ENCODE data around the gene VAMP5.
"Not testable (repeated sequence)": the region's sequence is repeated elsewhere in the genome, so short reads cannot be mapped to it uniquely, and the experiment has no call there.

The VAMP5 gene

DNA sequence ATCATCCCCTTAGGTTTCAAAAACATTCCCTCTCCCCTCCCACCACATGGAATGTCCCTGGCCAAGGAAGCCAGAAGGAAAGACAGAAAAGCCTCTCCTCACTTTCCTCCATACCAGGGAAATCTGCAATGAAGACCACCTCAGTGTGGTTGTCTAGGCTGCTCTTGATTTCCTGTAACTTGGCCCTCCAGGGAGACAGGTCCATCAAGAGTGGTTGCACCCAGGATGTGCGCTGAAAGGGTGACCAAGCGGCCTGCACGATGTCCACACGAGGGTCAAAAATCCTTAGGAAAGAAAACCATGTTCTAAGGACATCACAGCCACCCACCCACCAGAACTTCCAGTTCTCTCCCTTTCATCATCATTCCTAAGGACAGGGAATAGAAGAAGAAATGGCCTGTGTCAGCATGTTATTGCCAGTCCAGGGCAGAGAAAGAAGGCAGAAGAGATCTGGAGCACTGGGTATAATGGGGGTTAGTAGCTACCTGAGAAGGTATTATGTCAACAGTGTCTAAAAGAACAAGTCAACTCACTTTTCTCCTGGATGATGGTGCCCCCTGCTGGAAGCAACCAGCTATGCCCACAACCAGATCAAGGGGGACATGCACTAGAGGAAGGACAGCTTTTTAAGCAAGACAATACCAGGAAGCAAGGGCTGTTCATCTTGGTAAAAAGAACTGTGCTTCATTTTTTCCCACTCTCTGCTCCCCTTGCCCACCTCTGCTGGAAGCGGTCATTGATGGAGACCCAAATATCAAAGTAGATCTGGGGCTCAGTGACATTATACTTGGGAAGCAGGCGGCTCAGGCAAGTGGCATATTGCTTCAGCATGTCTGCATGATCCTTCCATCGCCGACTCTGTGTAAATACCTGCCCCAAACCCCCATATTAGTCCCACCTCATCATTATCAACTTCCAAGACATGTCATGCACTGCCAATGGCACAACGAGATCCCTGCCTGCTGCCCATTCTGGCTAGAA lies 32.2 kb upstream of the VAMP5 start:
- DNase-seq, result peak; percentile 41

DNA sequence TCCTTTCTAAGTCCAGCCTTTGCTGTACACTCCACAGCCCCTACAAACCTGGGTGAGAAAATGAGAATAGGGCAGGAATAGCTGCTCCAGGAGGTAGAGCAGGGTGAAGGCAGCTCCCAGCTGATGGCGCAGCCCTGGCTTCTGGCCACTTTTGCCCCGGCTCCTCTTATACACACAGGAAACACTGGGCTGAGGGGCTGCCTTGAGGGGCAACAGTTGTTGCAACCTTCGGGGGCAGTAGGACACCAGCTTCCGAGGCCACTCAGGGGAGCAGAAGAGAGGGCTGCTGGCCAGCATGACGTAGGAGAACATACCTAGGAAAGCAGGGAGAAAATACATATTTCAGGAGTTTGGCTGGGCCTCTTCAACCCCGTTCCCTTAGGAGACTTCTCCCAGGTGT lies 31.0 kb upstream of the VAMP5 start:
- DNase-seq, result no peak

DNA sequence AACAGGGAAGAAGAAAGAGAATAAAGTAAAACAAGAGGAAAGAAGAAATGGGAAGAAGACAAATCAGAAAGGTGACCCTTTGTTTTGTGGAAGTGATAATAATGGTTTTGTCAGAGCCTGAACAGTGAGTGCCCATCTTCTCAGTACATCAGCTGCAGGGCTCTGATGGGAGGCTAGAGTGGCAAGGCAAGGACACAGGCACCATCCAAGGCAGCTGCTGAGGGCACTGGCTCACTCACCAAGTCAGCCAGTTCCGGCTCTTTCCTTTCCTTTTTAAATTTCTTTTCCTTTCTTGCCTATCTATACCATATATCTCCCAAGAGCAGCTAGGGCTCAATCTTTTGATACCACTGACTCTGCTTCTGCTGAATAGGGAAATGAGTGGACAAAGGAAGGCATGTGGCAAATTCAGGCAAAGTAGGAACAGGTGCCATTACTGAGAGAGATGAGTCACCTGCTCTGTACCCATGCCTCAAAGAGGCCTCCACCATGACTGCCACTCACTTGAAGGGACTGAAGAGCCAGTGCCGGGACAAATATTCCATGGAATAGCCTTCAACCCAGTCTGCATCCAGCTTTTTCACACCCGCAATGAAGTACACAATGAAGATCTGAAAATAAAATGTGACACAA lies 29.1 kb upstream of the VAMP5 start:
- no peak for DNase-seq

DNA sequence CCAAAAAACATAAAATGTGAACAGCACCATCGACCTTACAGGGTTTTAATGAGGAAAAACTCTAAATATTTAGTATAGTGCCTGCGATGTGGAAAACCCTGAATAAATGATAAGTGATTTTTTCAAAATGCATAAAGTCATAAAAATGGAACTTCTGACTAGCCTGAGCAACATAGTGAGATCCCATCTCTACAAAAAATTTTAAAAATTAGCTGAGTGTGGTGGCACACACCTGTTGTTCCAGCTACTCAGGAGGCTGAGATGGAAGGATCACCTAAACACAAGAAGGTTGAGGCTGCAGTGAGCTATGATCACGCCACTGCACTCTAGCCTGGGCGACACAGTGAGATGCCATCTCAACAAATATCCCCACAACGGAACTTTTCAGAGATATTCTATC lies 27.1 kb upstream of the VAMP5 start:
- DNase-seq, result no peak

DNA sequence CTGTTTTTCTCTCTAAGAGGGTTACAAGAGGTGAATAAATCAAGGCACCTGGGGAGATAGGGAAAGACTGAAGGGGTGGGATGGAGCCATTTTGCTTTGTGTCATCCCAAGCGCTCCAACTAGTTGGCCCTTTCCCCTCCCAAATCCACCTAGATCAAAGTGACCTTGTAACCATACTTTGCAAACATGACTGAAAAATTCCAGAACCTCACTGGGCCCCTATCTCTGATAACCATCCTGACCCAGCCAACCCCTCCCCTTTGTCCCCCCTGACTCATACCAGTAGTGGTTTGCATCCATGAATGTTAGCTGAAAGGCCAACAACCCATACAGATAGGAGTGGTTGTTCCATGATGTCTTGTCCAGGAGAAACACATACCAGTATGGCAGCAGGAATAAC lies 26.1 kb upstream of the VAMP5 start:
- no peak for DNase-seq

DNA sequence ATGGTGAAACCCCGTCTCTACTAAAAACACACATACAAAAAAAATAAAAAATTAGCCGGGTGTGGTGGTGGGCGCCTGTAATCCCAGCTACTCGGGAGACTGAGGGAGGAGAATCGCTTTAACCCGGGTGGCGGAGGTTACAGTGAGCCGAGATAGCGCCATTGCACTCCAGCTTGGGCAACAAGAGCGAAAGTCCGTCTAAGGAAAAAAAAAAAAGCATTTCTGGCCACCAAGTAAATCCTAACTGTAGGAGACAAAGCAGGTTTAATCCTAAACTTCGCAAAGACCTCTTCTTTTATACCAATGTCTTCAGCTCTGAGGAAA lies 23.9 kb upstream of the VAMP5 start:
- not testable (repeated sequence) for DNase-seq

DNA sequence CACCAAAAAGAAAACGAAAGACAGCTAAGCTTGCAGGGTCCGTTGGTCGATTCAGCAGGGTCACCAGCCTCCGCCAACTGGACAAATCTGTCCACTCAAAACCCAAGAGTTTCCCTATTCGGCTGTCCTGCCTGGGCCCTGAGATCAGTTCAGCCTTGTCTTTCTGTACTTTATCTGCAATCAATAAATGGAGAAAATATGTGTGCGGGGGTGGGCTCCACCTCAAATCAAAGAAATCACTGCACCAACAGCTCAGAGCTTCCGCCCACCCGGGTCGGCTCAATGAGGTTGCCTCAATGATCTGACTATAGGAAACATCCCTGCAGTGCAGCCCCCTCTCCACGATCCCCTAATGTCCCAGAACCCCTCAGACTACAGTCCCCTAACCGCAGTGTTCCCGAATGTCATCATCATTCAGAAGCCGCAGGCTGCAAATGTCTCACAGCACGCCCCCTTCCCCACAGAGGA lies 23.4 kb upstream of the VAMP5 start:
- no peak for DNase-seq

DNA sequence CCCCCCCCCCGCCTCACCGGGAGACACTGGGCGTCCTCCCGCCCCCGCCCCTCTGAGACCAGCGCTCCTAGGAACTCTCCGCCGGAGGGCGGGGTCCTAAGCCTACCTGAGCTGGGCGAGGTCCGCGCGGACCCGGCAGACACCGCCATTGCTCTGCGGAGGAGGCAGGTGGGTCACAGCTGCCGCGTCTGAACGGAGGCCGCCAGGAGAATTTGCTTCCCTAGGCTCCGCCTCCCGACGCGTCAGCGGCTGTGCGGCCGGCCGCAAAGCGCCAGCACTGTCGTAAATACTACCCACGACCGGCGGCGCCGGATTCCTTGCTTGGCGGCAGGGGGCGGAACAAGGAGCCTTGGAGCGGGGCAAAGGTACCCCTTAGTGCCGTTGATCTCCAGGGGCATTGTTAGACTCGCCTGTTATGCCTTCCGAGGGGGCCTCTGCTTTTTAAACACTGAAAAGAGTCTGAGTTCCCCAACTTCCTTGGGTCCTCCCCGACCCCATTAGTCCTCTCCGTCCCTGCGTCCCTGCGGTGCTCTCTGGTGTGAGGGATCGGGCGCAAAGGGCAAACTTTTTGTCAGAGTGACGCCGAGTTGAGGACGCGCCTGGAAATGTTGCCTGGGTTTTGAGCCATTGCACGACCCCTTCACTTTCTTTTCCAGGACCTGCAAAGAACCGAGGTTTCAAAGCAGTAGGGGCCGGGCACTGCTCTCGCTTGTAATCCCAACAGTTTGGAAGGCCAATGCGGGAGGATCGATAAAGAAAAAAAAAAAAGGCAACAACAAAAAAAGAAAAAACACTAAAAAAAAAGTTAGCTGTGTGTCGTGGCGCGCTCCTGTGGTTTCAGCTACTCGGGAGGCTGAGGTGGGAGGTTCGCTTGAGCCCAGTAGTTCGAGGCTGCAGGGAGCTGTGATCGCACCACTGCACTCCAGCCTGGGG lies 22.7 kb upstream of the VAMP5 start, which contains the start of gene GGCX:
Gene GGCX (minus strand): TSS at position 214 of the 933 bp plus-strand sequence. CDS start 65 bp downstream, at position 149.
- DNase-seq, result peak; percentile 79

DNA sequence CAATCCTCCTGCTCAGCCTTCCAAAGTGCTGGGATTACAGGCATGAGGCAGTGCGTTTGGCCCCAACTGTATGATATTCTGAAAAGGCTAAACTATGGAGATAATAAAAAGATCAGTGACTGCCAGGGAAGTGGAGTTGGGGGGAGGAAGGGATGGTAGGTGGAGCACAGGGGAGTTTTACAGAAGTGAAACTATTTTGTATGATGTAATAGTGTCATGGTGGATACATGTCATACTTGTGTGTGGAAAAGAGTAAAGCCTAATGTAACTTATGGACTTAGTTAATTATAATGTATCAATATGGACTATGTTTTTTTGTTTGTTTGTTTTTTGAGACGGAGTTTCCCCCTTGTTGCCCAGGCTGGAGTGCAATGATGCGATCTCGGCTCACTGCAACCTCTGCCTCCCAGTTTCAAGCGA lies 20.1 kb upstream of the VAMP5 start:
- no peak for DNase-seq

DNA sequence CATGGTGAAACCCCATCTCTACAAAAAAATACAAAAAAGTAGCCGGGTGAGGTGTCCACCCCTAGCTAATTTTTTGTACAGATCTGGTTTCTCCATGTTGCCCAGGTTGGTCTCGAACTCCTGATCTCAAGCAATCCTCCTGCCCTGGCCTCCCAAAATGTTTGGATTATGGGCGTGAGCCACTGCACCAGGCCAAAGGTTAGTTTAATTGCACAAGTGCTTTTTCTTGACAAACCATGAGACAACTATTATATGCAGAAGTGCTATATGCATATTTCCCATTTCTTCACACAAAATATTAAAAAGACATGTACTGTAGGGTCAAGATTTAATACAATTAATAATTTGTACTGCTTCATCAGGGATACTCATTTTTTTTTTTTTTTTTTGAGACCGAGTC lies 18.0 kb upstream of the VAMP5 start:
- no peak for DNase-seq

DNA sequence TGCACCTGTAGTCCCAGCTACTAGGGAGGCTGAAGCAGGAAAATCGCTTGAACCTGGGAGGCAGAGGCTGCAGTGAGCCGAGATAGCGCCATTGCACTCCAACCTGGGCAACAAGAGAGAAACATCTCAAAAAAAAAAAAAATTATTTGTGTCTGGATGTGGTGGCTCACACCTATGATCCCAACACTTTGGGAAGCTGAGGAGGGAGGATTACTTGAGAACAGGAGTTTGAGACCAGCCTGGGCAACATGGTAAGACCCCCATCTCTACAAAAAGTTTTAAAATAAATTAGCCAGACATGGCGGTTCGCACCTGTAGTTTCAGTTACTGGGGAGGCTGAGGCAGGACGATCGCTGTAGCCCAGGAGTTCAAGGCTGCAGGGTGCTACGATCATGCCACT lies 8.5 kb upstream of the VAMP5 start:
- DNase-seq, result no peak

DNA sequence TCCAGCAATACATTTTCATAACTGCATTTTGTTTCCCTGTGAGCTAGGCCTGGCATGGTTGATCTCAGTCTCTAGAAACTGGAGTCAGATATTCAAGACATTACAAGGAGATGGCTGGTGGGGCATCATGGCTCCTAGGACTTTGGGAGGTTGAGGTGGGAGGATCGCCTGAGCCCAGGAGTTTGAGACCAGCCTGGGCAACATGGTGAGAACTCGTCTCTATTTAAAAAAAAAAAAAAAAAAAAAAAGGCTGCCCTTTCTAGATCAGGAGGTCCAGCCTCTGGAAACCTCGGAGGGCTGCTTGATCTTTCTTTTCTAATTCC lies 7.2 kb upstream of the VAMP5 start:
- no peak for DNase-seq

DNA sequence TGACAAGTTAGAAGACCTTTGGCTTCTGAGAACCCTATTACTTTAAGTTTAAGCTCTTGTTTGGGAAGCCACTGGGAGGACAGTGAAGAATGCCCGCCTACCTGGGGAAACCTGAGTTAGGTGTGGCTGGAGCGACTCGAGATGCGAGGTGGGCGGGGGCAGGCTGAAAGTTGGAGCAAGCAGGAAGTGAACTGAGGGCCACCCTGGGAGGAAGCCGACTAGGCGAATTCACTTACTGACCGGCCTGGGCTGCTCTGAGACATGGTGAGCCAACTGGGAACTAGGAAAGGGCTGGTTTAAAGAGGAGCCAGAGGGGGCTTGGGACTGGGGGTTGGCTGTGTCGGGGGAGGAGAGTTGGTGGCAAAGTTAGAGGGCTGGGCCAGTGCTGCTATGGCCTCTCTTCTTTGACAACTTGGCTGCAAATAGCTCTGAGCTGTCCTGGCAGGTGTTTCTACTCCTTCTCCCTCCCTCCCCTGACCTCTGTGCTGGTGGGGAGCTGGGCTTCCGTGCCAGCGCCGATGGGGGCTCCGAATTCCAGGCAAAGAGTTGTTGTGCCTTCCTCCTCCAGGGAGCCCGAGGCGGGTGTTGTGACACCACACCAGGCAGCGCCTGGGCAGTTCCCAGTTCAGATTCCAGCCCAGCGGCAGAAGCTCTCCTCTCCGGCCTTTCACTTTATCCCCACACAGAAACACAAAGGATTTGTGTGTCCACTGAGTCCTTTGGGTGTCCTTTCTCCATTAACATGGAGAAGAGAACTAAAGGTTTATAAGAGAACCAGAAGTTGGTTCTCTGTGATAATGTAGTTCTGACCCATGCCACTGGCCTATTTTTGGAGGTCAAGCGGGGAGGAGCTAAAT lies 6.6 kb upstream of the VAMP5 start, which contains the start of gene VAMP8:
Gene VAMP8 (plus strand): TSS at position 201 of the 857 bp plus-strand sequence. CDS start 61 bp downstream, at position 262.
- no peak for DNase-seq

DNA sequence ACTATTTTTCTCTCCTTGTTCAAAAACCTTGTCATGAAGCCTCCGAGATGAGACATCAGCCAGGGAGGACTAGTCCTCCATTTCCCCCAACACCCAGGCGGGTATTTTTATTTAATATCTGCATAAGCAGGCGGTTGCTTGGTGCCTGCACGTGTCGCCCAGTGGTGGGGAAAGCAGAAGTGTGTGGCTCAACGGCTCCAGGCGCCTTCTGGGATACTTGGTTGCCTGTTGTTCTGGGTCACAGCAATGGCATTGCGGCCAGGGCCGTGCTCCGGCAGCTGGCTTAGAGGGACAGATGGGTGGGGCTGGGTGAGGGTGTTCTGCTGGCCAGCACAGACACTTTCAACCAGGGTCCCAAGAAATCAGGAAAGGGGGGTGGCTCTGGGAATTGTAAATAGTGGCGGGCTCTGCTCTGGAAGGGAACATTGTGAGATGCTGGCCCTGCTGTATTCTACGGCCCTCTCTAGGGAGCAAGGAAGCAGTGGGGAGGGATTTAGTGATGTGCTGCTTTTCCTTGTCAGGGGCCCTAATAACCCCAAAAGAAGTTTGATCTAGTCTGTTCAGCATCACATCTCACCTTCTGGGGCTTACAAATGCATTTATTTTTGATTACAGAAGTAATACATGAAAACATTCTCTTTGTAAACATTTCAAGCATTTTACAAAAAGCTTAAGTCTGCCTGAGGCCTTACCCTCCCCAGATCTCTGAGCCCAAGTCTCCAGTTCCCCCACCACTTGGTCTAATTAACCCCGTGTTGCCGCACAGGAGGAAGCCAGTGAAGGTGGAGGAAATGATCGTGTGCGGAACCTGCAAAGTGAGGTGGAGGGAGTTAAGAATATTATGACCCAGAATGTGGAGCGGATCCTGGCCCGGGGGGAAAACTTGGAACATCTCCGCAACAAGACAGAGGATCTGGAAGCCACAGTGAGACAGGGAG lies 5.7 kb upstream of the VAMP5 start:
- no peak for DNase-seq

DNA sequence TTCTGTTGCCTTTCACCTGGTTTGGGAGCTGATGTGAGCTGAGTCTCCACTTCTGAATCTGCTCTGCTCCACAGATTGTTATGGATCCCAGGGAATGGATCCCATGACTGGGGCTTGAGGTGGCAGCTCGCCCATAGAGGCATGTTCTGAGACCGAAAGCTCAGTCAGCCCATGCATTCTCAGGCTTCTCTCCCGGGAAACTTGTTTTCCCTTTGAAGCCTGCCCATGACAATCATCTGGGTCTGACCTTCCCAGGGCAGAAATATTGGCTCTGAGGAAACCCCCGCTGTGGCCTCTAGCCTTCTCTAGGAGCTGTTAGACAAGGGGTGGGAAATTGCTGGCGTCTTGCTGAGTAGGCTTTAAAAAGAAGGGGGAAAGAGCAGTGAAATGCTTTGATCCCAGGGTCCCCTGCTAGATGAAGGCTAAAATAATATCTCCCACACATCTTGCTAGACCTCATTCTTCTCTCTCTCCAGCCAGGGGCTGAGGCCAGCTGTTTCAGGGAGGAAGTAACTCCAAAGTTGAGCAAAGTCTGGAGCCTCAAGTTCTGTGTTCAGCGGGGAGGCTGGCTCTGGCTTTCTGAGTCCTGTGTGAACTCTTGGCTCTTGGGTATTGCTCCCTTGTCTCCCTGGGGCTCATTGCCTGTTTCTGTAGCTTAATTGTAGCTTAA lies 4.8 kb upstream of the VAMP5 start:
- DNase-seq, result no peak

DNA sequence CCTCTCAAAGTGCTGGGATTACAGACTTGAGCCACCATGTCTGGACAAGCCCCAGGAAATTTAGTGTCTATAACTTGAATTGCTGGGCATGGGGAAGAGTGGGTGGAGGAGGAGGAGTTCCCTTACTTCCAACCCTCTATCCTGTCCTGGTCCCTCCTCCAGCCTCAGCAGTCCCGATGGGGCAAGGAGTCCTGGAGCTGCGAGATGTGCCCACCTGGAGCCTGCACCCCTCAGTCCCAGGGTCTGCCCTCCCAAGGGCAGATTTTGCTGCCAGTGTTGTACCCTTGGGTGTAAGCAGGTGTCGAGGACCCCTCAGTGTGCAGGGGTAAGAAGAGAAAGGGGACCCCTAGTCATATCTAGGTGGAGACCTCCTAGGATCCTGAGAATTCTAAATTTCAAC lies 4.0 kb upstream of the VAMP5 start:
- no peak for DNase-seq

DNA sequence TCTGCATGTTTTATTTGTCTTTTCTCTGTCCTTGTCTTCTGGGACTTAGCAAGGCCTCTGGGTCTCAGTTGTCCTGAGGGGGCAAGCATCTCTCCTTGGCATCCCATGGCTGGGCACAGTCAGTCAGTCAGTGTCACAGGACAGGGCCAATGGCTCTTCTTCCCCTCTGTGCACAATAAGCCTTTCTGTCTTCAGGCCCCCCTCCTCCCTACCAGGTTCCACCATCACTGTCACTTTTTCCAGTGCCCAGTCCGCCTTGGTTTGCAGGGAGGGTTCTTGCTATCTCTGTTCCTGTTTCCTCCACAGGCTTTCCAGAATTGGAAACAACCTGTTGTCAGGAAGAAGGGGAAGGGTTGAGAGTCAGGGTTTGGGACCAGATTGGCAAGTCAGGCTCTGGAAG lies 1.7 kb upstream of the VAMP5 start:
- DNase-seq, result no peak

DNA sequence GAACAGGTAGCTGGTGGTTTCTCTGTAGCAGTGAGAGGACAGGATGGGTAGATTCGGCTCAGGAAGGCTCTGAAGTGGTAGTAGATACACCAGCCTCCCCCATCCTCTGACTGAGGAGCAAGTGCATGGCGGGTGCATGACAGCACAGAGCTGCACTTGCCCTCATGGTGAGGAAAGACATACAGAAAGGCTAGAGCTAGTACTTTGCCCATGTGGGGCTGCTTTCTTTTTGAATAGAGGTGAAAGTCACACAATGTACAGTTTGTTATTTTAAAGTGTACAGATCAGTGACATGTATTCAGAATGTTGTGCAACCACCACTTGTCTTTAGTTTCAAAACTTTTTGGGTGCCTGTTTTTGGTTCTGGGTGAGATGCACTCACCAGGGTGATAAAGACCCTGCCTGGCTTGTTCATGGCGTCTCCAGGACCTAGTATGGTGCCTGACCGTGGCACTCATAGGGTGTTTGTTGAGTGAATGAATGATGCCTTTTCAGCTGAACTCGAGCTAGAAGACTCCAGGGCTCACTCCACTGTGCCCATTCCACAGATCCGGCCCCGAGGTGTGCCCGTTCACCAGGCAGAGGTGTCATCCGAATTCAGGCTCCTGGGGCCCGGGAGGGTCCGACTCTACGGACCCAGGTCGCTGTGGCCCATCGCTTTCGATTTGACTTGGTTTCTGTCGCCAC lies 421 bp upstream of the VAMP5 start:
- DNase-seq, result no peak

DNA sequence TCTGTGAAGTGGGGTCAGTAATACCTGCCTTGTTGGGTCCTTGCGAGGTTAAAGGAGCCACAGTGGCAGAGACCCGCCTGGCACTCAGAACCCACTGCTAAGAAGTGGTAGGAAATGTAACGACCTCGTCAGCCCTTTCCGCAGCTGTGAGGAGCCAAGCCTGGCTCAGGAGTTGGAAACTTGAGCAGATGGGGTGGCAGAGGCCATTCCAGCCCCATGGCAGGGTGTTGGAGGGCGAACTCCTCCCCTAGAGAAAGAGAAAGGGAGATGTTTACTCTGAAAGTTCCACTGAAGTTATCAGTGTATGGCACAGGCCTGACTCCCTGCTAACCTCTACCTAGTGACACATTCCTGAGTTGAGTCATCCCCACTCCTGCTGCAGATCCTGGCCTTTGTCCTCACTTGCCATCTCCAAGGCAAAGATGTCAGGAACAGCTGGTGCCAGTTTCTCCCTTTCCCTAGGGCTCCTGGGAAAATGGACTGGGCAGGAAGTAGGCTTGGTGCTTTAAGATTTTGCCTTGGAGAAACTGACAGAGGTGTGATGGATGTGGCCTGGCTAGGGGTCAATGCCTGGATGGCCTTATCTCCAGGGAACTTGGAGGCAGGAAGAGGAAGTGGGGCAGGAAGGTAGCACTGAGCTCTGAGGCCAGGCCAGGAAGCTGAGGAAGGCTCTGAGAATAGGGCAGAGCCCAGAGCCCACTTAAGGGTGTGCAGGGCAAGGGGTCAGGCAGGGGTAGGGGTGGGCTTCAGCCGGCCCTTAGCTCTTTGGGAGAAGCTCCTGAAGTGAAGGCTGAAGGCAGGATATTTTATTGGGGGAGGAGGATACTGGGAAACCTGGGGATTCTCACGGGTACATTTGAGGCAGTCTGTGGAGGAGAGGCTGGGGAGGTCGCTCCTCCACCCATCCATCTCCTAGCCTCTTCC lies 888 bp downstream of the VAMP5 start:
- no peak for DNase-seq
